Neutrophil (primary cell): ENCODE data around the gene EPHA3.

Source experiments
- H3K27ac ChIP-seq: fragments of 200-600 bp; sonication (generic); 2 replicates; pipeline ENCODE4 v1.5.1; 2016; ENCODE audit warnings: mild to moderate bottlenecking, moderate library complexity
- H3K27me3 ChIP-seq: fragments of 200-600 bp; sonication (generic); 2 replicates; pipeline ENCODE4 v1.6.0; 2016; ENCODE audit warnings: mild to moderate bottlenecking
- H3K36me3 ChIP-seq: fragments of 200-600 bp; sonication (generic); 2 replicates; pipeline ENCODE4 v1.5.1; 2017
- H3K4me1 ChIP-seq, 2 experiments: fragments of 200-600 bp in 1 of 2; sonication (generic) in 1 of 2; 1 replicate in 1 of 2; 2 replicates in 1 of 2; pipeline versions ENCODE4 v1.5.1 to v1.6.1; 2013 to 2016; ENCODE audit warnings: low read depth in 1 of 2, low read length in 1 of 2, mild to moderate bottlenecking in 1 of 2, moderate library complexity in 1 of 2; ENCODE audit not compliant: control insufficient read depth in 1 of 2, insufficient read depth in 1 of 2
- H3K4me3 ChIP-seq, 2 experiments: fragments of 200-600 bp in 1 of 2; sonication (generic) in 1 of 2; 1 replicate in 1 of 2; 2 replicates in 1 of 2; pipeline ENCODE4 v1.5.1; 2013 to 2016; ENCODE audit warnings: low read depth in 1 of 2, low read length in 1 of 2, mild to moderate bottlenecking in 1 of 2, moderate library complexity in 1 of 2
- H3K9me3 ChIP-seq: fragments of 200-600 bp; sonication (generic); 2 replicates; pipeline ENCODE4 v1.5.1; 2016
- CTCF ChIP-seq: fragments of 200-600 bp; sonication (generic); IDR thresholded peaks from 2 replicates; pipeline ENCODE4 v1.5.1; 2016; ENCODE audit warnings: antibody characterized with exemption

The EPHA3 gene

DNA sequence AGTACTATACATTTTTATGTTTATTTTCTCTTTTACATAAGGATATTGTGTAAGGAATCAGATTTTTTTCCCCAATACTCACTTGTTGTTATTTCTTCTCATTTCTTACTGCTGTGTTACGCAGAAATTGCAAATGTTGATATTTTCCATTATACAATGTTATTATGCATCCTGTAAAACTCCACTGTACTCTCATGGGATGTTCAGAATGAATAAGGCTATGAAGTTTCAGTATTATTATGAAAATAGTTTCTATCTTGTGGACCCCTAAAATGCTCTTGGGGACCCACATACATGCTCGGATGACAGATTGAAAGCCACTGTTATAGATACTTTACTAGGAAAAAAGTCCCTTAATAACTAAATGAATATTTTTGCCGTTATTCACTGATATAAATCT, 329.4 kb downstream of the EPHA3 start:
- Histone ChIP-seq H3K27ac (no peak overlapping the region), H3K36me3 (no peaks in the 10 kb centered on the region), H3K27me3 (no peaks in the 10 kb centered on the region), H3K4me1 (no peaks in the 10 kb centered on the region), H3K9me3 (no peaks in the 10 kb centered on the region), H3K4me3 (no peak overlapping the region)
- TF ChIP-seq CTCF: no peak

DNA sequence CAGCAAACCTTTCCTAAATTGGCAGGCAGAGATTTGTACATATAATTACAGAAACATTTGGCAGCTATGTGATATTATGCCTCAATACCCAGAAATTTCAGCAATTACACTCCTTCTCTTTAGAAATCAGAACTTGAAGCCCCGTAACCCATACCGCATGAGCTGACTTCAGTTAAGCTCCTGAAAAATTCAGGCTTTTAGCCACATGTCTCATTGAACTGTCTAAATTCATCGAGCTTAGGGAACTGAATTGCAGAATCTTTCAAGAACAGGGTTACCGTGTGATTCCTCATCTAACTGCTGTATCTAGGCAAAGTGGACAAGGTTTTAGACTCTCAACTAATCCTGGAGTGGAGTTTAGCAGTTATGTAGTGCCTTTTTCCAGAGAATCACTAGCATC, 333.0 kb downstream of the EPHA3 start:
- Histone ChIP-seq H3K36me3 (no peaks in the 10 kb centered on the region), H3K27ac (no peak overlapping the region), H3K4me1 (no peaks in the 10 kb centered on the region), H3K9me3 (no peaks in the 10 kb centered on the region), H3K4me3 (no peak overlapping the region), H3K27me3 (no peaks in the 10 kb centered on the region)
- no peak for TF ChIP-seq CTCF

GRCh38 chr3:89441141-89441540, 333.7 kb downstream of the EPHA3 start:
- Histone ChIP-seq H3K4me1 (no peaks in the 10 kb centered on the region), H3K36me3 (no peaks in the 10 kb centered on the region), H3K27ac (no peak overlapping the region), H3K4me3 (no peak overlapping the region), H3K9me3 (no peaks in the 10 kb centered on the region), H3K27me3 (no peaks in the 10 kb centered on the region)
- TF ChIP-seq CTCF: no peak

DNA sequence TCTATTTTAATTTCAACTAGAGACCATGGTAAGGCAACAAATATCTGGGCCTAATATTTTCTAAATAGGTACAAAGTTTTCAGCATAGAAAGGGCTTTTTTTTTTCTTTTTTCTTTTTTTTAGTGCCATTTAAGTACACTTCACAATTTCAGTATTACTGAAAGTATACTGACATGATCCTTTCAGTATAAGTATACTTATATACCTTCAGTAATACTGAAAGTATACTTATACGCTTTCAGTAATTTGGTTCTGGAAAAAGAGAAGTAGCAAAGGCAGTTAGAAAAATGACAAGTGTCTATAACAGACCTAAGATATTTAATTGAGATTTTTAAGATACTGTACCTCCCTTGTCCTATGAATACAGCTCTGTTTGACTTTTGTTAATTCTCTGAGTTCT, 339.2 kb downstream of the EPHA3 start:
- no peak for TF ChIP-seq CTCF
- H3K4me1 ChIP-seq: no peaks in the 10 kb centered on the region

DNA sequence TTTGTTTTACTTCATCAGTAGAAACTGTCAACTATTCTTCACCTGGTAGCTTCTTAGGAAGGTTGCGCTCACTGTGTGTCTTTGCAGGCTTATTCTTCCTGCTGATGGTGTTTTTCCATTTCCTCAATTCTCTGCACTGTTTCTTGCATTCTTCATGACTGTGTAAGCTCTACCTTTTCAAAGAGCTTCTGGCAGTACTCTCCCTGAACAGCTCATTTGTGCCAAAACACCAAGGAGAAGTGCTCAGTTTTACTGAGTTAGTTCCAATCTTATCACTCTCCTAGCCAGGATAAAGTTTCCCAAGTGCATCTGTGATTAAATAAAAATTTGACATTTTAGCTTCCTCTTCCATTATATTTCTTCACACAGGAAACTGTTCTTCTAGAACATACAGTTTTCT, 339.8 kb downstream of the EPHA3 start:
- no peaks in the 10 kb centered on the region for H3K4me1 ChIP-seq
- H3K4me3 ChIP-seq: no peak overlapping the region
- no peak overlapping the region for H3K27ac ChIP-seq
- H3K9me3 ChIP-seq: no peaks in the 10 kb centered on the region
- no peak for TF ChIP-seq CTCF
- no peaks in the 10 kb centered on the region for H3K36me3 ChIP-seq
- H3K27me3 ChIP-seq: no peaks in the 10 kb centered on the region

More for the DNA sequence above, 339.2 kb downstream of the EPHA3 start:
- Histone ChIP-seq H3K27me3 (no peaks in the 10 kb centered on the region), H3K27ac (no peak overlapping the region), H3K9me3 (no peaks in the 10 kb centered on the region), H3K36me3 (no peaks in the 10 kb centered on the region), H3K4me3 (no peak overlapping the region)

DNA sequence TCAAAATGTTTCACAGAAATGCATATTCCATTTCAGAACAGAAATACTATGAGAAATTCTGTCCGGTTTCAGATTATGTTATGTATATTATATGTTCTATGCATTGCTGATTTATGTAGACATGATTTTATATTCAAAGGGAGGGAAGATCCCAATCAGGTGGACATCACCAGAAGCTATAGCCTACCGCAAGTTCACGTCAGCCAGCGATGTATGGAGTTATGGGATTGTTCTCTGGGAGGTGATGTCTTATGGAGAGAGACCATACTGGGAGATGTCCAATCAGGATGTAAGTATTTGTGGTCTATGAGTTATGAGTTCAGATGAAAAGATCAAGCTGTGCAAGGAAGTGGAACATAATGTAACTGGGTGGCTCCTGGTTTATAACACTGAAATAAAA, 341.7 kb downstream of the EPHA3 start:
- Histone ChIP-seq H3K4me1 (no peaks in the 10 kb centered on the region), H3K27me3 (no peaks in the 10 kb centered on the region), H3K27ac (no peak overlapping the region), H3K4me3 (no peak overlapping the region), H3K36me3 (no peaks in the 10 kb centered on the region), H3K9me3 (no peaks in the 10 kb centered on the region)
- no peak for TF ChIP-seq CTCF
